Measurements from ENCODE around the gene C10orf95.

The C10orf95 gene

DNA sequence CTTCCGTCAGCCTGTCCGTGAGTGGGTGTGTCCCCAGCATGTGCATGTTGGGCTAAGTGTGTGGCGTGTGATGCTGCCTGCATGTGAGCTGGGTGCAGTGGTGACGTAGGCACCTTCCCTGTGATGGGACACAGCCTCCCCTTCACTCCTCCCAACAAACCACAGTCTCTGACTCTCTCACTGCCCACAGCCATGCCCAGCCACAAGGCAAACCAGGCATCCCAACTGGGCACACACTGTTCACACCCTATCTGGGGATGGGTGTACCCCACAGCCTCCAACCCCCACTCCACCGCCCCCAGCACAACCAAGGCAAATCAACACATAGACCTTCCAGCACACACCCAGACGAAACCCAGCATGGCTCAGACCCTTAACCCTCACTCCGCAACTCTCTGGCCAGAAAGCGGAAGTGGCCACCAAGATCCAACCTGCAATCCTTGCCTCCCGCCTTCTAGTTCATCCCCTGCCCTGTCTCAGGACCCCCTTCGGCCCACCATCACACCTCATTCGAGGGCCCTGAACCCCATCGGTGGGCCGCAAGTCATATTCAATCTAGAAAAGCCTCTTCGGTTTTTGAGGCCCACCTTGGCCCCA is 43.1 kb downstream of the C10orf95 start:
- no peak for ATAC-seq

DNA sequence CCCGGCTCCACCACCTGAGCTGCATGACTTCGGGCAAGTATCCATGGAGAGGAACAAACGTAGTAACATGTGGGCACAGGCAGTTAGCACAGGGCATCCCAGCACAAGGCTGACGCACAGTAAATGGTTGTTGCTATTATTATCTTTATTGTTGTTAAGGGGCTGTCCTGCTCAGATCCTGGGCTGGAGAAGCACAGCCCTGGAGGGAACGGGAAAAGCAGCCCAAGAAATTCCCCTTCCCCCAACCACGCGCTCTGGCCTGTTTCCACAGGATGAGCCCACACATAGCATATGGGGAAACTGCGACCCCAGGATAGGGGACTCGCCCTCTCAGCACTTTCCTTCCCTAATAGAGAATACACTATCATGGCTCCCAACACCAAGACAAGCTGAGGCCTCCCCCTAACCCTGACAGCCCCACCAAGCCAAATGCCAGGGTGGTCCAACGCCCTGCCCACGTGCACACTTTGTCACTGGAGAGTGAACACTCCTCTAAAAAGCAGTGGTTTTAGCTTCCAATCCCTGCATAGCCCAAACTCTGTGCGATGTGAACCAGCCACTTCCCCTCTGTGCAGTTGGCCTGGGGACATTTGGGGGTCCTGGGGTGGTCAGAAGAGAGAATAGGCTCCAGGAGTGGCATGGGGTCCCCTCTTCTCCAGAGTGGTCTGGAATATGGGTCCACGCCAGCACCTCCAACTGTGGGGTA is 43.8 kb downstream of the C10orf95 start:
- Mint-ChIP-seq H3K27ac (no peak overlapping the region), H3K36me3 (peaks cover 1% of the 10 kb centered on the region), H3K4me3 (no peak overlapping the region), H3K9me3 (no peaks in the 10 kb centered on the region), H3K27me3 (peaks cover 55% of the 10 kb centered on the region), H3K4me1 (peaks cover 43% of the 10 kb centered on the region)
- no peak for ATAC-seq

More for the DNA sequence above, 43.1 kb downstream of the C10orf95 start:
- H3K36me3 Mint-ChIP-seq = no peaks in the 10 kb centered on the region
- peaks cover 46% of the 10 kb centered on the region for H3K4me1 Mint-ChIP-seq
- no peak overlapping the region for H3K27ac Mint-ChIP-seq
- no peaks in the 10 kb centered on the region for H3K9me3 Mint-ChIP-seq
- peaks cover 58% of the 10 kb centered on the region for H3K27me3 Mint-ChIP-seq
- peak overlapping the region; percentile 42 for H3K4me3 Mint-ChIP-seq

DNA sequence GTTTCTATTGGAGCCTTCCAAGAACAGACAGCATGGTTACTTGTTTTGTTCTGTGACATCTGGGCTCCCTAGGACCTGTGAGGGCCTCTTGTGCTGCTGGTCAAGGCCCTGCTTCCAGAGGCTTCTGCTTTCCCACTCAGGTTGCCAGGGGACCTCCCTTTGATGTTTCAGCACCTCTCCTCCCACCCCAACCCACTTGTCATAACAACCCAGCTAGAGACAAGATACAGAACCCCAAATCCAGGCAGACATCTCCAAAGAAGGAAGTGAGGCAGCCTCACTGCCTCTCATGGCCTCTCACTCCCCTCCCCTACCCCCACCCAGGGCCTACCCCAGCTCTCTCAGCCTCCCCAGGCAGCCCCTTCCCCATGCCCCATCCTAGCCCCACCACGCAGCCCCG is 44.5 kb downstream of the C10orf95 start:
- Mint-ChIP-seq H3K36me3 (peaks cover 9% of the 10 kb centered on the region), H3K27me3 (peaks cover 47% of the 10 kb centered on the region), H3K27ac (no peak overlapping the region), H3K4me1 (peaks cover 47% of the 10 kb centered on the region), H3K9me3 (no peaks in the 10 kb centered on the region), H3K4me3 (no peak overlapping the region)
- no peak for ATAC-seq

DNA sequence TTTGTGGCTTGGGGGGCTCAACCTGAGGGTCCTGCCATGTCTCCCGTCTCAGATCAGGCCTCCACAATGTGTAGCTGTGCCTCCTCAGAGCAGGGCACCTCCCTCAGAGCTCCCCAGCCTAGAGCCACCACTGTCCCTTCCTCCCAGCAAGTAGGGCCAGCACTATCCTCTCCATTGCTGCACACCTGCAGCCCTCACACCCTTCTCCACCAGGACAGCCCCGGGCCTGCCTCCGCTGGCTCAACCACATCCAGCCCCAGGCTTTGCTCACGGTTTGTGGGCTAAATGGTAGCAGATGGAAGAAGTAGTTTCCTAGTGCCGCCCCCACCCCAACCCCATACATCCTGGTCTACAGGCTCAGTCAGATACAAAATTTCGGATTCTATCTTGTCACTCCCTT is 45.7 kb downstream of the C10orf95 start:
- Mint-ChIP-seq H3K27me3 (peaks cover 35% of the 10 kb centered on the region), H3K4me3 (no peak overlapping the region), H3K36me3 (peaks cover 20% of the 10 kb centered on the region), H3K9me3 (no peaks in the 10 kb centered on the region), H3K4me1 (peaks cover 43% of the 10 kb centered on the region), H3K27ac (peak overlapping the region; percentile 19)
- ATAC-seq = no peak

DNA sequence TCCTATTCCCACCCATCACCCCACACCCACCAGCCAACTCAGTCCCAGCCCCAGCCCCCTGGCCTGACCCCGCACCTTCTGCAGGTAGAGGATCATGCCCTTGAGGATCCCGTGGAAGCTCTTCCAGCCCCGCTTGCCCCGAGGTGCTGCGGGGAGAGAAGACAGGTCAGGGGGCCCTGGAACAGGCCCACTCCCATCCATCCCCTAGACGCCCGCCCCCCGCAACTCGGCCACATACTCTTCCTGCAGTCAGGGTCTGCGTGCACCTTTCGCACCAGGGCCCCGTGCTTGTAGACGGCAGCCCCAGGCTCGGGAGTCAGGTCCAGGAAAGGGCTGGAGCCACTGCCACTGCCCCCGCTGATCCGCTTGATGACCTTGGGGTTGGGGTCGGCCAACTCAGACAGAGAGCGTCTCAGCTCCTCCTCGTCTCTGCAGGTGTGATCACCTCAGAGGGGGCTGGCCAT is 46.2 kb downstream of the C10orf95 start:
- H3K9me3 Mint-ChIP-seq = no peaks in the 10 kb centered on the region
- H3K27ac Mint-ChIP-seq = peak overlapping the region; percentile 19
- peaks cover 25% of the 10 kb centered on the region for H3K36me3 Mint-ChIP-seq
- H3K4me1 Mint-ChIP-seq = peaks cover 47% of the 10 kb centered on the region
- H3K27me3 Mint-ChIP-seq = peaks cover 33% of the 10 kb centered on the region
- ATAC-seq = no peak
- no peak overlapping the region for H3K4me3 Mint-ChIP-seq

DNA sequence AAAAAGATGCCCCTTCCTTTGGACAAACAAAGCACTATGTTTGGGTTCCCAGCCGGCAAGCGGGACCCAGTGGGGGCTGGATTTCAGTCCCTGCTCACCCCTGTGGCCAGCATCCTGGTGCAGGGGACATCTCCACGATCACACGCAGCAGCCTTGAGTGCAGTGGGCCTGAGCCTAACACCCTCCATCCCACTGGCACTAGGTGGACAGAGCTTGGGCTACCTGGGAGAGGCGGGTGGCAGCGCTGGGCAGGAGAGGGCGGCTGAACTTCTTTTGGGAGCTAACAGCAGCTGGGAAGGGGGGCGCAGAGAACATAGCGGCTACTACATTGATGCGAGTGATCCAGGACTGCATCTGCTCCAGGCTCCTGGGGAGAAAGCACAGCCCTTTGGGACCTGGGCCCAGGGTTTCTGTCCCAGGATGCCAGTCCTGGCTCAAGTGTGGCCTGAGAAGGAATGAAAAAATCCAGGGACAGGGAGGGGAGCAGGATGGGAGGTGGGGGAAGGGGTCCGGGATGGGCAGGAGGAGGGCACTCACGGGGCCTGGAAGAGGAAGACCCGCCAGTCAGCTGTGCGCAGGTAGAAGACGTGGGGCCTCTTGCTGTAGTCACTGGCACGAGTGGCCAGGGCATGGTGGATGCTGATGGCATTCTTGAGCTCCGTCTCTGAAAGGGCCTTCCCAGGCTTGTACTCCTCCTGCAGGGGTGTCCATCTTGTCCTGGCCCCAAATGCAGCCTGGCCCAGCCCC is 46.8 kb downstream of the C10orf95 start:
- Mint-ChIP-seq H3K4me3 (no peak overlapping the region), H3K9me3 (no peaks in the 10 kb centered on the region), H3K4me1 (peaks cover 47% of the 10 kb centered on the region), H3K36me3 (peaks cover 31% of the 10 kb centered on the region), H3K27me3 (peaks cover 27% of the 10 kb centered on the region), H3K27ac (peak overlapping the region; percentile 19)
- no peak for ATAC-seq

DNA sequence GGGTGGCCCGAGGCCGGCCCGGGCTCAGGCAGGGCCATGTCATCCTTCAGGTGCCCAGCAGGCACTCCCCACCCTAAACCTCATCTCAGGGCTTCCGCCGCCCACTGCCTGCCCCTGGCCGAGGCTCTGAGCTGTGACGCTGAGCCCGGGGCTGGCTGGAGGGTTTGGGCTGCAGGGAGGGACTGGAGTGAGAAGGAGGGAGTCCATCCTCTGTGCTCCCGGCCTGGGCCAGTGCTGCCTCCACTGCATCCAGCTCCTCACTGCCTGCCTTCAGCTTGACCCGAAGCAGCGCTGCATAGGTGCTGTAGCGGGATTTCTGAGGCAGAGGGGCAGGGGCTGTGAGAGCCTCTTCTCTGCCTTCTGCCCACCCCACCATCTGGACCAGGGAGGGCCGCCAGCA is 48.2 kb downstream of the C10orf95 start:
- ATAC-seq = no peak
- H3K9me3 Mint-ChIP-seq = no peaks in the 10 kb centered on the region
- peaks cover 42% of the 10 kb centered on the region for H3K36me3 Mint-ChIP-seq
- H3K4me3 Mint-ChIP-seq = no peak overlapping the region
- H3K27ac Mint-ChIP-seq = no peak overlapping the region
- peaks cover 15% of the 10 kb centered on the region for H3K27me3 Mint-ChIP-seq
- peaks cover 49% of the 10 kb centered on the region for H3K4me1 Mint-ChIP-seq

DNA sequence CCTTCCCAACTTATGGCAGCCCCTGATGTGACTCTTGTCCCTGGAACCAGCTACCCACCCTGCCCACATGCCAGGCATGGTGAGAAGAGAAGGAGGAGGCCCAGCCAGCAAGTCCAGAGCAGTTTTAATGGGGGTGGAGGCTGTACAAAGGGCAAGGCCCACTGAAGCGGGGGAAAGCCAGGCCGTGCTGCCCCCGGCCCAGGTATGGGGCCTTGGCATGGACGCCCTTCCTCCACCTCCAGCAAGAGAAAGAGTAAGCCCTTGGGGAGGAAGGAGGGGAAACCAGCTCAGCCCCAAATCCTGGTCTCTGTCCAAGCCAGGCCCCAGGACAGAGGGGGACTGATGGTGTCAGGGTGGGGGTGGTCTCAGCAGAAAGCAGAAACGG is 48.8 kb downstream of the C10orf95 start:
- peaks cover 48% of the 10 kb centered on the region for H3K36me3 Mint-ChIP-seq
- H3K9me3 Mint-ChIP-seq = no peaks in the 10 kb centered on the region
- peaks cover 54% of the 10 kb centered on the region for H3K4me1 Mint-ChIP-seq
- no peak overlapping the region for H3K27ac Mint-ChIP-seq
- no peak overlapping the region for H3K4me3 Mint-ChIP-seq
- no peak for ATAC-seq
- H3K27me3 Mint-ChIP-seq = peaks cover 9% of the 10 kb centered on the region

DNA sequence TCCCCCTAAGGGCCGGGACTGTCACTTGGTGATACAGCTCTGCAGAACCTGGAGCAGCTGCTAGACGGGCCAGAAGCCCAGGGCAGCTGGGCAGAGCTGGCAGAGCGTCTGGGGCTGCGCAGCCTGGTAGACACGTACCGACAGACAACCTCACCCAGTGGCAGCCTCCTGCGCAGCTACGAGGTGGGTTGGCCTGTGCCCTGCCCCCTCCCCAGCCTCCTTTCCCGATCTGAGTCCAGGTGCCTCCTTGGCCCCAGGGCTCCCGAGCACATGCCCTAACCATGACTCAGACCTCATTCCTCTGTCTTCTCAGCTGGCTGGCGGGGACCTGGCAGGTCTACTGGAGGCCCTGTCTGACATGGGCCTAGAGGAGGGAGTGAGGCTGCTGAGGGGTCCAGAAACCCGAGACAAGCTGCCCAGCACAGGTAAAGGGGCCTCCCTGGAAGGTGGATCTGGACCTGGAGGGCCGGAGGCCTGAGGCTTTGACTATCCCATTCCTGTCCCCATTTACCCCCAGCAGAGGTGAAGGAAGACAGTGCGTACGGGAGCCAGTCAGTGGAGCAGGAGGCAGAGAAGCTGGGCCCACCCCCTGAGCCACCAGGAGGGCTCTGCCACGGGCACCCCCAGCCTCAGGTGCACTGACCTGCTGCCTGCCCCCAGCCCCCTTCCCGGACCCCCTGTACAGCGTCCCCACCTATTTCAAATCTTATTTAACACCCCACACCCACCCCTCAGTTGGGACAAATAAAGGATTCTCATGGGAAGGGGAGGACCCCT is 49.4 kb downstream of the C10orf95 start:
- Mint-ChIP-seq H3K36me3 (peaks cover 54% of the 10 kb centered on the region), H3K4me3 (peak overlapping the region; percentile 15), H3K9me3 (no peaks in the 10 kb centered on the region), H3K27ac (no peak overlapping the region), H3K27me3 (peaks cover 3% of the 10 kb centered on the region), H3K4me1 (peaks cover 60% of the 10 kb centered on the region)
- ATAC-seq = no peak

DNA sequence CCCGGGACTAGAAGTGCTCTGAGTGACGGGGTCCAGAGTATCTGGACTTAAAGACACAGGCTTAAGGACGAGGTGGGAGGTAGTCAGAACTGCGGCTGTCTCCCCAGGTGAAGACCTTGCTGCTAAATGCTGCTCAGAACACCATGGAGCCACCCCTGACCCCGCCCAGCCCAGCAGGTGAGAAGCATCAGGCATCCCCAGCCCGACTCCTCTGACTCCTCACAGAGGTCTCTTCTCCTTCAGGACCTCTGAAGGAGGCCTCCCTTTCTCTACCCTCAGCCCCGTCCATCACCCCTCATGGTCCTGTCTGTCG is 50.0 kb downstream of the C10orf95 start:
- peaks cover 60% of the 10 kb centered on the region for H3K36me3 Mint-ChIP-seq
- H3K27ac Mint-ChIP-seq = no peak overlapping the region
- H3K27me3 Mint-ChIP-seq = no peaks in the 10 kb centered on the region
- H3K4me1 Mint-ChIP-seq = peaks cover 66% of the 10 kb centered on the region
- no peaks in the 10 kb centered on the region for H3K9me3 Mint-ChIP-seq
- ATAC-seq = no peak
- H3K4me3 Mint-ChIP-seq = peak overlapping the region; percentile 15

DNA sequence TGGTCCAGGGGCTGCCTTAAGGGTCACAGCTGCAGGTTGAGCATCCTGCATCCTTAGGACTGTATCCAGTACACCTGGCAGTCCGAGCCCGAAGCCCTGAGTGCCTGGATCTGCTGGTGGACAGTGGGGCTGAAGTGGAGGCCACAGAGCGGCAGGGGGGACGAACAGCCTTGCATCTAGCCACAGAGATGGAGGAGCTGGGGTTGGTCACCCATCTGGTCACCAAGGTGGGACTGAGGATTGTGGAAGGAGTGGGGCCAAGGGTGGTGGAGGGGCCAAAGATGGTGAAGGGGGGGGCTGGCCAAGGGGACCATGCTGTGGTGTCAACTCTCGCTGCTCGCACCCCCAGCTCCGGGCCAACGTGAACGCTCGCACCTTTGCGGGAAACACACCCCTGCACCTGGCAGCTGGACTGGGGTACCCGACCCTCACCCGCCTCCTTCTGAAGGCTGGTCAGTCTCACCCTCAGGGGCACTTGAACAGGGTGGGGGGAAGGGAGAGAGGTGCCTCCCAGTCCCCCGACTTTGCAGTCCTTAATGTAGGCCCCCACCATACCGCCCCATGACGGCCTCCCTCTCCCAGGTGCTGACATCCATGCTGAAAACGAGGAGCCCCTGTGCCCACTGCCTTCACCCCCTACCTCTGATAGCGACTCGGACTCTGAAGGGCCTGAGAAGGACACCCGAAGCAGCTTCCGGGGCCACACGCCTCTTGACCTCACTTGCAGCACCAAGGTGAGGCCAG is 50.6 kb downstream of the C10orf95 start:
- no peaks in the 10 kb centered on the region for H3K27me3 Mint-ChIP-seq
- no peaks in the 10 kb centered on the region for H3K9me3 Mint-ChIP-seq

DNA sequence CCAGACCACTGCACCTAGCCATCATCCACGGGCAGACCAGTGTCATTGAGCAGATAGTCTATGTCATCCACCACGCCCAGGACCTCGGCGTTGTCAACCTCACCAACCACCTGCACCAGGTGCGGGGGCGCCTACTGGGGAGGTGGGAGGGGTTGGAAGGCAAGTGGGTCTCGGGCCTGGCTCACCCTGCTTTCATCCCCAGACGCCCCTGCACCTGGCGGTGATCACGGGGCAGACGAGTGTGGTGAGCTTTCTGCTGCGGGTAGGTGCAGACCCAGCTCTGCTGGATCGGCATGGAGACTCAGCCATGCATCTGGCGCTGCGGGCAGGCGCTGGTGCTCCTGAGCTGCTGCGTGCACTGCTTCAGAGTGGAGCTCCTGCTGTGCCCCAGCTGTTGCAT is 51.3 kb downstream of the C10orf95 start:
- H3K4me3 Mint-ChIP-seq = peak overlapping the region; percentile 94
- ATAC-seq = no peak
- peaks cover 66% of the 10 kb centered on the region for H3K36me3 Mint-ChIP-seq
- H3K27ac Mint-ChIP-seq = peak overlapping the region; percentile 85
- H3K27me3 Mint-ChIP-seq = no peaks in the 10 kb centered on the region
- H3K9me3 Mint-ChIP-seq = no peaks in the 10 kb centered on the region
- H3K4me1 Mint-ChIP-seq = peaks cover 70% of the 10 kb centered on the region

More for the DNA sequence above, 50.6 kb downstream of the C10orf95 start:
- Mint-ChIP-seq H3K27ac (no peak overlapping the region), H3K4me3 (peak overlapping the region; percentile 94), H3K4me1 (peaks cover 70% of the 10 kb centered on the region), H3K36me3 (peaks cover 66% of the 10 kb centered on the region)
- no peak for ATAC-seq

Measured in stimulated activated memory B cell treated with anti-CD40 and anti-IgM and Interleukin-4, amounts not matched to agents 10 μg/mL and 1 μg/mL and 100 μg/mL, for 72 hours (primary cell).